H1 (cell line): Measurements from ENCODE around the gene AKR1C2. TPM values are rescaled to one million over a fixed set of nuclear protein-coding genes. Genes with fewer than 3 reads are reported as not detected.

Source experiments
- ASH2L ChIP-seq: fragments of 200-600, 300-600 bp; sonication (generic); IDR thresholded peaks from one replicate; pipeline ENCODE4 v1.7.1; 2017; ENCODE audit warnings: low read length
- CBX5 ChIP-seq: fragments of 300-800, 300-1000 bp; sonication (generic); IDR thresholded peaks from 2 replicates; pipeline ENCODE4 v1.7.1; 2016; ENCODE audit warnings: antibody characterized with exemption, low read length, low read depth
- CBX8 ChIP-seq: fragments of 300-800, 300-1000 bp; sonication (generic); IDR thresholded peaks from 2 replicates; pipeline ENCODE4 v1.7.1; 2016; ENCODE audit warnings: low read depth, low read length, borderline replicate concordance
- EZH2 ChIP-seq: fragments of 200-600 bp; sonication (generic); IDR thresholded peaks from 2 replicates; pipeline ENCODE4 v1.7.1; 2012; ENCODE audit warnings: low read depth, mild to moderate bottlenecking, moderate library complexity, low read length, inconsistent platforms; ENCODE audit not compliant: severe bottlenecking
- KDM5A ChIP-seq: fragments of 200-600 bp; IDR thresholded peaks from 2 replicates; pipeline ENCODE4 v1.7.1; 2012; ENCODE audit warnings: mild to moderate bottlenecking, low read length, inconsistent platforms, mixed read lengths
- NRF1 ChIP-seq: IDR thresholded peaks from 2 replicates; pipeline ENCODE4 v1.6.1; 2011; ENCODE audit warnings: mild to moderate bottlenecking, low read depth, low read length, improper control_type of control experiment
- POU5F1 ChIP-seq: IDR thresholded peaks from 2 replicates; pipeline ENCODE4 v1.6.1; 2011; ENCODE audit warnings: low read depth, mild to moderate bottlenecking, low read length, moderate library complexity
- polyA plus RNA-seq, 7 experiments: library from polyadenylated mRNA; depleted of rRNA in 3 of 7; stranded (reverse) in 5 of 7; unstranded in 2 of 7; fragments of >200 nt in 5 of 7; fragments of 200-250 nt in 2 of 7; gene quantifications; 1 replicate in 5 of 7; 2 replicates in 1 of 7; 4 replicates in 1 of 7; pipeline versions ENCODE4 v1.2.1 to v1.2.3, GENCODE V29; 2011 to 2013; ENCODE audit warnings: missing spikeins in 2 of 7, mixed read lengths in 2 of 7
- total RNA-seq: library from RNA; stranded (reverse); fragmentation: NEBNext Ultra II Directional; extraction: Animal tissue kit (Norgen Biotek cat#: 25700); gene quantifications from 2 replicates; pipeline ENCODE4 v1.2.1, GENCODE V29; 2021
- TF ChIP-seq, protein P1 (sequence below): fragments of 300-600 bp; sonication (generic); IDR thresholded peaks from 2 replicates; pipeline ENCODE4 v1.7.1; 2012; ENCODE audit warnings: low read length, moderate library complexity, mild to moderate bottlenecking, inconsistent platforms; ENCODE audit not compliant: insufficient replicate concordance

AKR1C2 gene
- total and polyA plus RNA-seq, 2 of the 8 experiments (the other 6 are each of a cell fraction or from before 2014, with no cell fraction given): 0.77 to 1.2 TPM

DNA sequence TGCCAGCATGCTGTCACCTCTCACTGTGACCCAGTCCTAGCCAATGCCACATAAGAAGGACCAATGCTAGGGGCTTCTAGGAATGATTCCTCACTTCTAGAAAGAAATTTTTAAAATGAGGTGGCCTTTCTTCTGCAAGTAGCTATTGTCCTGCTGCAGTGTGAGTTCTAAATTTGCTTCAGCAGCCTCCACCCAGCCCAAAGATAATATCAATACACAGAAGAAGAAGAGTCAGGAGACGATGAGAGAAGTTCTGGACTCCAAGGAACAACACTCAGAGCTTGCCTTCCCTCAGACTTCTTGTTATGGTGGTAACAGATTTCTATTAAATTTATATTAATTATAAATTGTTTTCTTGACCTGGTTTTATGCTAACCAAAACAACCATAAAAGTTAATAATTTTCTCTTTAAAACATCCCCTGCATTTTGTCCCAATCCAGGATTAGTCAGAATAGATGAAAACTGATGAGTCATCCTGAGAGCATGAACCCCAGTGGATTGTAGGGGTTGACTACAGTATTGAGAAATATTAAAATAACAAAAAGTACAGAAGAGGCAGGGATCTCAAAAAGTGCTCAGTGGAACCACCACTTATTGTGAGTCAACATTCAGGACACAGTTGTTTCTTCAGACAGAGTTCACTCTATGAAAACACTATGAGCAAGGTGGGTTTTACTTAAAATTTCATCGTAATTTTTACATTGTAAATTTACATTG is 29.6 kb upstream of the AKR1C2 start (continued):
- TF ChIP-seq, protein P1, sequence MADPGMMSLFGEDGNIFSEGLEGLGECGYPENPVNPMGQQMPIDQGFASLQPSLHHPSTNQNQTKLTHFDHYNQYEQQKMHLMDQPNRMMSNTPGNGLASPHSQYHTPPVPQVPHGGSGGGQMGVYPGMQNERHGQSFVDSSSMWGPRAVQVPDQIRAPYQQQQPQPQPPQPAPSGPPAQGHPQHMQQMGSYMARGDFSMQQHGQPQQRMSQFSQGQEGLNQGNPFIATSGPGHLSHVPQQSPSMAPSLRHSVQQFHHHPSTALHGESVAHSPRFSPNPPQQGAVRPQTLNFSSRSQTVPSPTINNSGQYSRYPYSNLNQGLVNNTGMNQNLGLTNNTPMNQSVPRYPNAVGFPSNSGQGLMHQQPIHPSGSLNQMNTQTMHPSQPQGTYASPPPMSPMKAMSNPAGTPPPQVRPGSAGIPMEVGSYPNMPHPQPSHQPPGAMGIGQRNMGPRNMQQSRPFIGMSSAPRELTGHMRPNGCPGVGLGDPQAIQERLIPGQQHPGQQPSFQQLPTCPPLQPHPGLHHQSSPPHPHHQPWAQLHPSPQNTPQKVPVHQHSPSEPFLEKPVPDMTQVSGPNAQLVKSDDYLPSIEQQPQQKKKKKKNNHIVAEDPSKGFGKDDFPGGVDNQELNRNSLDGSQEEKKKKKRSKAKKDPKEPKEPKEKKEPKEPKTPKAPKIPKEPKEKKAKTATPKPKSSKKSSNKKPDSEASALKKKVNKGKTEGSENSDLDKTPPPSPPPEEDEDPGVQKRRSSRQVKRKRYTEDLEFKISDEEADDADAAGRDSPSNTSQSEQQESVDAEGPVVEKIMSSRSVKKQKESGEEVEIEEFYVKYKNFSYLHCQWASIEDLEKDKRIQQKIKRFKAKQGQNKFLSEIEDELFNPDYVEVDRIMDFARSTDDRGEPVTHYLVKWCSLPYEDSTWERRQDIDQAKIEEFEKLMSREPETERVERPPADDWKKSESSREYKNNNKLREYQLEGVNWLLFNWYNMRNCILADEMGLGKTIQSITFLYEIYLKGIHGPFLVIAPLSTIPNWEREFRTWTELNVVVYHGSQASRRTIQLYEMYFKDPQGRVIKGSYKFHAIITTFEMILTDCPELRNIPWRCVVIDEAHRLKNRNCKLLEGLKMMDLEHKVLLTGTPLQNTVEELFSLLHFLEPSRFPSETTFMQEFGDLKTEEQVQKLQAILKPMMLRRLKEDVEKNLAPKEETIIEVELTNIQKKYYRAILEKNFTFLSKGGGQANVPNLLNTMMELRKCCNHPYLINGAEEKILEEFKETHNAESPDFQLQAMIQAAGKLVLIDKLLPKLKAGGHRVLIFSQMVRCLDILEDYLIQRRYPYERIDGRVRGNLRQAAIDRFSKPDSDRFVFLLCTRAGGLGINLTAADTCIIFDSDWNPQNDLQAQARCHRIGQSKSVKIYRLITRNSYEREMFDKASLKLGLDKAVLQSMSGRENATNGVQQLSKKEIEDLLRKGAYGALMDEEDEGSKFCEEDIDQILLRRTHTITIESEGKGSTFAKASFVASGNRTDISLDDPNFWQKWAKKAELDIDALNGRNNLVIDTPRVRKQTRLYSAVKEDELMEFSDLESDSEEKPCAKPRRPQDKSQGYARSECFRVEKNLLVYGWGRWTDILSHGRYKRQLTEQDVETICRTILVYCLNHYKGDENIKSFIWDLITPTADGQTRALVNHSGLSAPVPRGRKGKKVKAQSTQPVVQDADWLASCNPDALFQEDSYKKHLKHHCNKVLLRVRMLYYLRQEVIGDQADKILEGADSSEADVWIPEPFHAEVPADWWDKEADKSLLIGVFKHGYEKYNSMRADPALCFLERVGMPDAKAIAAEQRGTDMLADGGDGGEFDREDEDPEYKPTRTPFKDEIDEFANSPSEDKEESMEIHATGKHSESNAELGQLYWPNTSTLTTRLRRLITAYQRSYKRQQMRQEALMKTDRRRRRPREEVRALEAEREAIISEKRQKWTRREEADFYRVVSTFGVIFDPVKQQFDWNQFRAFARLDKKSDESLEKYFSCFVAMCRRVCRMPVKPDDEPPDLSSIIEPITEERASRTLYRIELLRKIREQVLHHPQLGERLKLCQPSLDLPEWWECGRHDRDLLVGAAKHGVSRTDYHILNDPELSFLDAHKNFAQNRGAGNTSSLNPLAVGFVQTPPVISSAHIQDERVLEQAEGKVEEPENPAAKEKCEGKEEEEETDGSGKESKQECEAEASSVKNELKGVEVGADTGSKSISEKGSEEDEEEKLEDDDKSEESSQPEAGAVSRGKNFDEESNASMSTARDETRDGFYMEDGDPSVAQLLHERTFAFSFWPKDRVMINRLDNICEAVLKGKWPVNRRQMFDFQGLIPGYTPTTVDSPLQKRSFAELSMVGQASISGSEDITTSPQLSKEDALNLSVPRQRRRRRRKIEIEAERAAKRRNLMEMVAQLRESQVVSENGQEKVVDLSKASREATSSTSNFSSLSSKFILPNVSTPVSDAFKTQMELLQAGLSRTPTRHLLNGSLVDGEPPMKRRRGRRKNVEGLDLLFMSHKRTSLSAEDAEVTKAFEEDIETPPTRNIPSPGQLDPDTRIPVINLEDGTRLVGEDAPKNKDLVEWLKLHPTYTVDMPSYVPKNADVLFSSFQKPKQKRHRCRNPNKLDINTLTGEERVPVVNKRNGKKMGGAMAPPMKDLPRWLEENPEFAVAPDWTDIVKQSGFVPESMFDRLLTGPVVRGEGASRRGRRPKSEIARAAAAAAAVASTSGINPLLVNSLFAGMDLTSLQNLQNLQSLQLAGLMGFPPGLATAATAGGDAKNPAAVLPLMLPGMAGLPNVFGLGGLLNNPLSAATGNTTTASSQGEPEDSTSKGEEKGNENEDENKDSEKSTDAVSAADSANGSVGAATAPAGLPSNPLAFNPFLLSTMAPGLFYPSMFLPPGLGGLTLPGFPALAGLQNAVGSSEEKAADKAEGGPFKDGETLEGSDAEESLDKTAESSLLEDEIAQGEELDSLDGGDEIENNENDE: no peak
- no peak for TF ChIP-seq CBX8
- TF ChIP-seq CBX5: no peak
- TF ChIP-seq ASH2L: no peak
- no peak for TF ChIP-seq NRF1
- TF ChIP-seq KDM5A: no peak
- TF ChIP-seq POU5F1: no peak
- no peak for TF ChIP-seq EZH2
